ENCODE results near the gene DRAM2.

The DRAM2 gene

DNA sequence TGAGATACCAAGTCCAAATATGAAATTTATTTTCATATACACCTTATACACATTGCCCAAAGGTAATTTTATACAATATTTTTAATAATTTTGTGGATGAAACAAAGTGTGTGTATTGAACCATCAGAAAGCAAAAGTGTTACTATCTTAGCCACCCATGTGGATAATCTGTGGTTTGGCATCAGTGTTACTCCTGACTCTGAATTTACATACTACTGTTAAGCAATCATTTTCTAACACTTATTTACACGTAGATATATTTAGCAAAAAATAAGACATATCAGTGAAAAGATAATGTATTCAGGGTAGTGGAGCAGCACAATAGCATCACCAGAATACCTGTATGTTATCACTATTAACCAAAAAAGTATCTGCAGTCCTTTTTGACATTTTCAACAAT lies 36.8 kb upstream of the DRAM2 start:
- TF ChIP-seq, protein P1, sequence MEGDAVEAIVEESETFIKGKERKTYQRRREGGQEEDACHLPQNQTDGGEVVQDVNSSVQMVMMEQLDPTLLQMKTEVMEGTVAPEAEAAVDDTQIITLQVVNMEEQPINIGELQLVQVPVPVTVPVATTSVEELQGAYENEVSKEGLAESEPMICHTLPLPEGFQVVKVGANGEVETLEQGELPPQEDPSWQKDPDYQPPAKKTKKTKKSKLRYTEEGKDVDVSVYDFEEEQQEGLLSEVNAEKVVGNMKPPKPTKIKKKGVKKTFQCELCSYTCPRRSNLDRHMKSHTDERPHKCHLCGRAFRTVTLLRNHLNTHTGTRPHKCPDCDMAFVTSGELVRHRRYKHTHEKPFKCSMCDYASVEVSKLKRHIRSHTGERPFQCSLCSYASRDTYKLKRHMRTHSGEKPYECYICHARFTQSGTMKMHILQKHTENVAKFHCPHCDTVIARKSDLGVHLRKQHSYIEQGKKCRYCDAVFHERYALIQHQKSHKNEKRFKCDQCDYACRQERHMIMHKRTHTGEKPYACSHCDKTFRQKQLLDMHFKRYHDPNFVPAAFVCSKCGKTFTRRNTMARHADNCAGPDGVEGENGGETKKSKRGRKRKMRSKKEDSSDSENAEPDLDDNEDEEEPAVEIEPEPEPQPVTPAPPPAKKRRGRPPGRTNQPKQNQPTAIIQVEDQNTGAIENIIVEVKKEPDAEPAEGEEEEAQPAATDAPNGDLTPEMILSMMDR (IDR thresholded peaks at IDR 0.05), result no peak
- no peaks in the 10 kb centered on the region for H3K27me3 Mint-ChIP-seq (ENCODE audit: low read depth, poor library complexity)
- DNase-seq, result no peak
- peaks cover 5% of the 10 kb centered on the region for H3K4me1 Mint-ChIP-seq
- H3K9me3 Mint-ChIP-seq, result no peaks in the 10 kb centered on the region
- peaks cover 52% of the 10 kb centered on the region for H3K36me3 Mint-ChIP-seq (ENCODE audit: low read depth)
- peak overlapping the region; percentile 56 for H3K27ac Mint-ChIP-seq
- no peak overlapping the region for H3K4me3 Mint-ChIP-seq

DNA sequence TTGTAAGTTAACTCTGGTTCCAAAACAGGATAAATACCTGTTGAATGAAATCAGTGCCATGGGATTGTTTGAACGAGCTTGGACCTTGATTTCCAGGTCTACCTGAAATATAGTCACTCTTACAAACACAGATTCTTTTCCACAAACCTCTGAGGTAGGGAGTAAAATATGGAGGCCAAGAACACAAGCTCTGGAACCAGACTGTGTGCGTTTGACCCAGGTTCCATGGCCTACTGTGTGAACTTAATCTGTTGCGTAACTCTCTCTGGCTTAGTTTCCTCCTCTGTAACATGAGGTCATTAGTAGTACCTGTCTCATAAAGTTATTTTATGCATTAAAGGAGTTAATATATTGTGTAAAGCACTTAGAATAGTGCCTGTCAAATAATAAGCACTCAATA lies 35.5 kb upstream of the DRAM2 start:
- TF ChIP-seq, protein P1 (IDR thresholded peaks at IDR 0.05), result no peak
- no peaks in the 10 kb centered on the region for H3K27me3 Mint-ChIP-seq (ENCODE audit: low read depth, poor library complexity)
- peaks cover 50% of the 10 kb centered on the region for H3K36me3 Mint-ChIP-seq (ENCODE audit: low read depth)
- H3K27ac Mint-ChIP-seq, result no peak overlapping the region
- H3K4me1 Mint-ChIP-seq, result peaks cover 5% of the 10 kb centered on the region
- no peaks in the 10 kb centered on the region for H3K9me3 Mint-ChIP-seq
- H3K4me3 Mint-ChIP-seq, result no peak overlapping the region
- DNase-seq, result no peak

DNA sequence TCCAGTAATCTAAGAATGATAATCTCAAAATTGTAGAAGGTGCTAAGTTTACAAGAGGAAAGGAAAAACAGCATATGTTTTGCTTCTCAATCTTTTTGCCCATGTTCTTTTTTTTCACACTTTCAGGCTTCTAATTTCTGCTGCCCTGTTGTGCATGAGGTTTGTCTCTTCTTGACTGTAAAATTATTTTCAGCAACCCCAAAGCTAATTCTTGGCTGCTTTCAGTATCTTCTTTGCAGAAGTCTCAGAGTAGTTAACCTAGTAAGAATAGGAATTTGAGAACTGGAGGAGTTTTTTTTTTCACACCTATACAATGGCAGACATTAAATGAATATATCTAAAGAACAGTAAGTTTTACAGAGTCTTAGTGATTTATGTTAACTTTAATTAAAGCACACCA lies 34.2 kb upstream of the DRAM2 start:
- Mint-ChIP-seq H3K27me3 (ENCODE audit: low read depth, poor library complexity) (no peaks in the 10 kb centered on the region), H3K36me3 (ENCODE audit: low read depth) (peaks cover 40% of the 10 kb centered on the region), H3K27ac (no peak overlapping the region), H3K9me3 (no peaks in the 10 kb centered on the region), H3K4me3 (no peak overlapping the region), H3K4me1 (peaks cover 5% of the 10 kb centered on the region)
- TF ChIP-seq, protein P1 (IDR thresholded peaks at IDR 0.05), result no peak
- DNase-seq, result no peak

DNA sequence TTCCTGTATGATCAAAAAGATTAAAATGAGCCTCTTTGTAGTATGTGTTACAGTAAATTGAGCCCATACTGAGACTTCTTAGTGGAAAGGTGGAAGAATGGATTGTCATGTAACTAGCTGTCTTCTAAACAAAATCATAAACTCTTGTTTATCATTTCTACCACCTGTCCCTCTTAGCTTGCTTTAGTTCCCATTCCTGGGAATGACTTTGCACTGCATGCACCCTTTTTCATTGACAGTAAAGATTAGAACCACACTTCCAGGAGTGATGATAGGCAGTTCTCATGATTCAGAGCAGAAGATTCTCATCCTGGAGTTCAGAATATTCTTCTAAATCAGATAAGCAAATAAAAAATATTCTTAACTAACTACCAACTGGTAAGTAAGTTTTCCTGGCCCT lies 32.6 kb upstream of the DRAM2 start:
- H3K4me1 Mint-ChIP-seq, result peaks cover 5% of the 10 kb centered on the region
- no peak overlapping the region for H3K4me3 Mint-ChIP-seq
- peaks cover 44% of the 10 kb centered on the region for H3K36me3 Mint-ChIP-seq (ENCODE audit: low read depth)
- TF ChIP-seq, protein P1 (IDR thresholded peaks at IDR 0.05), result no peak
- no peaks in the 10 kb centered on the region for H3K9me3 Mint-ChIP-seq
- no peak for DNase-seq
- H3K27me3 Mint-ChIP-seq (ENCODE audit: low read depth, poor library complexity), result no peaks in the 10 kb centered on the region
- H3K27ac Mint-ChIP-seq, result no peak overlapping the region

DNA sequence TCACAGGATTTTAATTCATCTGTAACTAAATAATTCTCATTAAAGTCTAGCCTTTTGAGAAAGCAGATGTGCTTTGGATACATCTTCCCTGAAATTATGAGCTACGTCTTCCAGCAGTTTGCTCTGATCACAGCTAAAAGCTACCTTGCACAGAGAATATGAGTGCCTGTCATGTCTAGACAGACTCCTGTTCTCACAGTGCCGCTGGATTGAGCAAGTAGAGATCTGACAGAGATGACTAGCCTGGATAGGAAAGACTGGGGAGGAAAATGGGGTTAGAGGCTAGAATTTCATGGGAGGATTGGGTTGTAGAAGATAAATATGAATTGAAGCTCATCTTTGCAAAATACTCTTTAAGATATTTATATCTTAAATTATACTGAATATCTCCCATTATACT lies 24.3 kb upstream of the DRAM2 start:
- TF ChIP-seq, protein P1 (IDR thresholded peaks at IDR 0.05), result no peak
- DNase-seq, result no peak
- H3K36me3 Mint-ChIP-seq (ENCODE audit: low read depth), result peaks cover 35% of the 10 kb centered on the region
- no peak overlapping the region for H3K27ac Mint-ChIP-seq
- H3K9me3 Mint-ChIP-seq, result no peaks in the 10 kb centered on the region
- no peaks in the 10 kb centered on the region for H3K4me1 Mint-ChIP-seq
- no peak overlapping the region for H3K4me3 Mint-ChIP-seq
- H3K27me3 Mint-ChIP-seq (ENCODE audit: low read depth, poor library complexity), result no peaks in the 10 kb centered on the region

DNA sequence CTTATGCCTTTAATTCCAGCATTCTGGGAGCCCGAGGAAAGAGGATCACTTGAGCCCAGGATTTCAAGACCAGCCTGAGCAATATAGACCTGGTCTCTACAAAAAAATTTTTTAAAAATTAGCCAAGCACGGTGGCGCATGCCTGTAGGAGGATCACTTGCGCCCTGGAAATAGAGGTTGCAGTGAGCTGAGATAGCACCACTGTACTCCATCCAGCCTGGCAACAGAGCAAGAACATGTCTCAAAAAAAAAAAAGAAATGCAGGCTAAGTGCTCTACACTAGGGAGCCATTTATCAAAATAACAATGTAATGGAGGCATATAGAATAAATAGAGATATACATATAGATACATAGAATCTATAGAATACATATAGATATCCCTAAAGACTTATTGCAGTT lies 23.5 kb upstream of the DRAM2 start:
- H3K27ac Mint-ChIP-seq, result no peak overlapping the region
- peaks cover 34% of the 10 kb centered on the region for H3K36me3 Mint-ChIP-seq (ENCODE audit: low read depth)
- no peaks in the 10 kb centered on the region for H3K4me1 Mint-ChIP-seq
- H3K9me3 Mint-ChIP-seq, result no peaks in the 10 kb centered on the region
- H3K4me3 Mint-ChIP-seq, result no peak overlapping the region
- TF ChIP-seq, protein P1 (IDR thresholded peaks at IDR 0.05), result no peak
- no peaks in the 10 kb centered on the region for H3K27me3 Mint-ChIP-seq (ENCODE audit: low read depth, poor library complexity)
- no peak for DNase-seq
